ENCODE results near the gene KAT6B.
"Not testable (repeated sequence)": the region's sequence is repeated elsewhere in the genome, so short reads cannot be mapped to it uniquely, and the experiment has no call there.

Gene KAT6B

DNA sequence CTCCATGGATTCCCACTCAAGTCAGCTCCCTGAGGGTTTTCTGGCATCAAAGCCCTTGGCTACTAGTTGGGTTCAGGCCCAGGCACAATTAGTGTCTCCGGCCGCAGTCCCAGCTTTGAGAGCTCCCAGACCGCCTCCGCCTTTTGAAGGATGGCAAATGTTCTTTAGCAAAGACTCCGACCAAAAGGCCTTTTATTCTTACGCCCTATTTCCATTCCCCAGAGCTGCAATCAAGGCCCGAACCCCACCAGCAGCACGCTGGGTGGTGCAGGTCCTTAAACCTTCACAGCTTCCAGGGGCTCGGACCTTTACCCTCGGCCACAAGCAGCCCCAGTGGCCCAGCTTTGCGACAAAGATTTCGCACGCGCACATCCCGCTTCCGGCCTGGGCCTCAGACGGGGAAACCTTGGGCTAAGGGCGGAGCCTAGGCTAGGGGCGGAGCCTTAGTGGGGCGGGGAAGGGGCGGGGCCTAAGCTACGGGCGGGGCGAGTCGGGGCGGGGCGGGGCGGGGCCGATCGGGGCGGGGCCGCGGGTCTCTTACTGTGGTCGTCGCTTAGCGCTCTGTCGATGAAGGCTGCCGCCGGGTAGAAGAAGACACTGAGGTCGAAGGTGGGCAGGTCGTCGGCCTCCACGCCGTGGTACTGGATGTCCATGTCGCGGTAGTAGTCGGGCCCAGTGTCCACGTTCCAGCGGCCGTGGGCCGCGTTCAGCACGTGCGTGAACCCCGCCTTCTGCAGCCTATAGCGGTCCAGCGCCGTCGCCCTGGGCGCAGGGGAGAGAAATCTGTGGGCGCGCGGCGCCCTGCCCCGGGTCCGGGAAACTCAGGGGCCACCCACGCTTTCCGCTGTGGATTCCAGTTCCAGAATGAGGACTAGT is 217.1 kb downstream of the KAT6B start:
- peak in 4 of 5 experiments; percentile 24 to 39 (median 31) for DNase-seq

DNA sequence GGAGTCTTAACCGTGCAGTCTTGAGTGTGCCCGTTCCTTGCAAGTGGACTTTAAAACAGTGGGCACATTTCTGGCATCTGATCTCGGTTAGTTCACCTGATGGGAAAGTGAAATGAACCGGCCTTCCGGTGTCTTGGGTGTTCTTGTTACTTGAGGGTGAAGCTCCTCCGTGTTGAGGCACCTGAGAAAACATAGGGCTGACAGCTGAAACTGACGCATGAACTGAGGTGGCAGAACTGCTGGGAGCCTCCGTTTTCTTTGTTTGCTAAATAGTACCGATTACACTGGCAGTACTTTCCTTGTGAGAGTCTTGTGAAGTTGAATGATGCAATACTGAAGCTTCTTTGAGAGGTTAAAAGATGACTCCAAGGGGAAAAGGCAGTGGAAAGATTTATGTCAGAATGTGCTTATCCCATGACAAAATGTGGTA is 222.3 kb downstream of the KAT6B start:
- DNase-seq = no peak

DNA sequence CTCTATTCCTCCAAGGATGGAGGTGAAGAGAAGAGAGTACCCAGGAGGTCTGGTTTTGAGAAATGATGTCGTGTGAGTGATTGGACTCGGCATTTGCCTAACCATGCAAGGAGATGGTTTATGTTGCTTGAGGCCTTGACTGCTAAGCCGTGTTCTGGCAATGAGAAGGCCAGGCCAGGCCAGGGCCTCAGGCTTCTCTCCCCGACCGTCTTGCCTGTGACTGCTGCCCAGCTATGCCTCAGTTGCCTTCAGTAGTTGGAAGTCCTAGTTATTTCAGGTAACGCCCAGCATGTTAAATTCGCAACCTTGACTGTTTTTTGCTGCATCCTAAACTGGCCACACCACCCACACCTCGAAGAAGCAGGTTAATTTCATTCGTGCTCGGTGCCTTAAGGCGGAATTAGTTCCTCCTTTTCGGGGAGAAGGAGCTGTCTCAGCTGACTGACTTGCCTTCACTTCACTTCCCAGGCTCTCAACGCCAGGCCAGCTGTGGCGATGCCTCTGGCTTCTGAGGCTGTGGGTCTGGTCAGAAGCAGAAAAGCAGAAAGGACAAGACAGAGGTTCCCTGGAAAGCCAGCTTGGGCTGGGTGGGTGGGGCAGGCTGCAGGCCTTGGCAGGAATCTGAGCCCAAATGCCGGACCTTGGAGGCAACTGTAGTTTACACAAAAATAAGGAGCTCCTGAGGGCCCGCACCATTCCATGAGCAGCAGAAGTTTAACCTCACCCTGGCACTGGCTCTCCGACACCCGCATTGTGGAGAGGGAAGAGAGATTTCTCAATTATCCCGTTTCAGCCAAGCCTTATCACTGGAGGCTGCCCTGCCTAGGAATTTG is 223.1 kb downstream of the KAT6B start:
- no peak for DNase-seq

DNA sequence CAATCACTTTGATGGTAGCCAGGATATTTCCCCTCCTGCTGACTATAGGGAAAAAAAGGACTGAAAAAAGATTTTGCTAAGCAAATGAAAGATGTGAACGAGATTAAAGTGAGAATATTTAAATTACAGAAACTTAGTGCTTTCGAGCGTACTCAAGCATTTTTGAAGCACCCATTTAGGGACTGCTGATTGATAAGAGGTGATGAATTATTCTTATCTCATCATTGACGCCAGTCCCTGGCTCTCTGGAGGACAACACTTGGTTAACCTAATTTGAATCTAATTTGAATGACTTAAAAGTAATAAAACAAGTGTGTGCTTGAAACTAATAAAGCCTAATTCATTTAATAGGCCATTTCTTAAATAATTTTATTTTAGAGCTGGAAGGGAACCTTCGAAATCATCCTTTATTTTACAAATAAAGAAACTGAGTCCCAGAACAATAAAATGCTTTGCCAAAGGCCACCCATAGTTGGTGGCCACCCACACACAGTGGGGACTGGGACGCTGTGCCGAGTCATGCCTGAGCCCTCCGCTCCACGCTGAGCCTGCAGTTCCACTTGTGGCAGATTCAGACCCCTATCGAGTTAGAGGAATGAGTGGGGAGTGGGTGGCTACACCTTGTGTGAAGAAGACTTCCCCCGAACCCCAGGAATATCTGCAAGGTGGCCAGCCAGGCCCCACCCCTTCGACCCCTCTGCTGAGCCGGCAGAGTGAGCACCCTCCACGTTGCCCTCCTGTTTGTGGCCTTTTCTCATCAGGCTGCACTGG is 223.9 kb downstream of the KAT6B start:
- DNase-seq = no peak

DNA sequence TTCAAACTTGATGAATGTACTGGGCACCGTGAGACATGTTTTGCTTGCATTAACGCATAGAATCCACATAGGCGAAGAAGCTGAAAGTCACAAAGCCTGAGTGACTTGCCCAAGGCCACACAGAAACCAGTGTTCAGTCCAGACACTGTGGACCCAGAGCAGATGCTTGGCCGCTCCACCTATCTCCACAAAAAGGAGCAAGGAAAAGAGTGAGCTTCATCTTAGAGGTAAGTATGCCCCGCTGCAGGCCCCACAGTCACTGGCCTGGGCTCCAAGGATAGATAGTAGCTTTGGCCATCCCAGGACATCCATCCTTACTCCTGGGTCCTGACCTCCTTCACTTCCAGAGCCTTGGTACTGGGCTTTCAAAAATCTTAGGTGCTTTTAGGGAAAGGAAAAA is 224.9 kb downstream of the KAT6B start:
- DNase-seq = no peak

DNA sequence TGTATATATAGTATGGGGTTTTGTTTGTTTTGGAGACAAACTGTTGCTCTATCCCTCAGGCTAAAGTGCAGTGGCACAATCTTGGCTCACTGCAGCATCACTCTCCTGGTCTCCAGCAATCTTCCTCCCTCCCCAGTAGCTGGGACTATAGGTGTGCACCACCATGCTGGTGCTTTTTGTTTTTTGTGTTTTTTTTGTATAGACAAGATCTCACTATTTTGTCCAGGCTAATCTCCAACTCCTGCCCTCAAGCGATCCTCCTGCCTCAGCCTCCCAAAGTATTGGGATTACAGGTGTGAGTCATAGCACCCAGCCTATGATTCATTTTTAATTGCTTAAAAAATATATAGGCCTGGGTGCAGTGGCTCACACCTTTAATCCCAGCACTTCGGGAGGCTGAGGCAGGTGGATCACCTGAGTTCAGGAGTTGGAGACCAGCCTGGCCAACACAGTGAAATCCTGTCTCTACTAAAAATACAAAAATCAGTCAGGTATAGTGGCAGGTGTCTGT is 229.6 kb downstream of the KAT6B start:
- DNase-seq = not testable (repeated sequence)

DNA sequence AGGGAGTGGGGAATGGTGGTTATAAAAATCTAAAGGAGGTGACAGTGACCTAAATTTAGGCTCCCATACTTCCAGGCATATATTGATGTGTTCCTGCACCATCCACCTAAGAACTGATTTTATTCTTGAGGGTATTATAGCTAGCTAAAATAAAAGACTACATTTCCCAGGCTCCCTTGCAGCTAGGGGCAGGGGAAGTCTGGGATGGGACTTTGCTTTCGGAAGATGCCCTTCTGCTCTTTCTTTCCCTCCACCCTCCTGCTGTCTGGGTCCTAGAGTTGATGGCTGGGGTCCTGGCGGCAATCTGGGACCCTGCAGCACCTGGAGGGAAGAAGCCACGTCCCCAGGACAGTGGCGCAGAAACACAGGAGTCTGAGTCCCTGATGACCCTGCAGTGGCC is 231.3 kb downstream of the KAT6B start:
- DNase-seq = no peak

DNA sequence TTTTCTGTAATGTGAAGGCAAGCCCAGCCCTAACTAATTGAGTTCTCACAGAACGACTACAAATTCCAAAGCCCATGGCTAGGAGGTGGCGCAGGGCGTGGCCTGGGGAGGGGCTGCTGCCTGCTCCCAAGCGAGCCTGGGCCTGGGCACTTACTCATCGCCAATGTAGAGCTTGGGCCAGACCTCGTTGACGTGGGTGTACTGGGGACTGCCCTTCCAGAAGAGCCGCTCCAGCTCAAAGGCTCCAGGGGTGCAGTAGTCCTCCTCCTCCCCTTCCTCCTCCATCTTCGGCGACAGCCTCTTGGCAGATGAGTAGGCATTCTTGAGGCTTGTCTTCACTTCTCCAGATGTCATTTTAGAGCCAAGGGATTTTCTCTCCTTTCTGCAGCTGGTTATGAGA is 231.8 kb downstream of the KAT6B start:
- DNase-seq = no peak

DNA sequence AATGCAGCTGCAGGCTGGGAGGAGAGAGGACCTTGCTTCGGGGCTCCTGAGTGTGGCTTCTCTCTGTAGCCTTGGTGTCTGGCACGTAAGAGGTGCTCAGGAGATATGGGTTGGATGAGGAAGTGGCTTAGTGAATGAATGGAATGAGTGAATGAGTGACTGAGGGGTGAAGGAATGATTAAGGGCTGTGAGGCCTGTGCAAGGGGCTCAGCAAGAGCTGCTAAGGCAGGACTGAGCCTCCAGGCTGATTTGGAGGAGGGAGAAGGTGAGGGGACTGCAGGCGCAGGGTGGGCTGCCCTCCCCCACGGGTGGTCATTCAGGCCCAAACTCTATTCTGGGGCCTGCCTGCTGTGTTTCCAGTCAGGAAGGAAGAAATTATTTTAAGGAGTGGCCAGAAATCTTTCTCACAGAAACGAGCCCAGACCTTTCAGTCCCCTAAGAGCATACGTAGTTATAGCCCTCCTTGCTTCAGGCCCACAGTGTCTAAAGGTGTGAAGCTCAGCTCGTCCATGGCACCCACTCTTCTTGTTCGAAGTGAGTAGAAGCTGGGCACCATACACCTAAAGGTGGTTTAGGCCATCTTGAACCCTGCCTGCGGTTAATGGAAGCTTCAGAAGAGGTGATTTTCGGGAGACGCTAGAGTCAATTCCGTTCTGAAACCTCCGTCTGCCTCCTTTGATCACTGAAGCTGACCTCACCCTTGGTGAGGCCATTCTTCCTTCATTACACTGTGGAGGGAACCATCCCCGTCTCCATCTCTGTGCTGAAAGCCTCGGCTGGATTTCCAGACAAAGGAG is 235.5 kb downstream of the KAT6B start:
- no peak for DNase-seq

DNA sequence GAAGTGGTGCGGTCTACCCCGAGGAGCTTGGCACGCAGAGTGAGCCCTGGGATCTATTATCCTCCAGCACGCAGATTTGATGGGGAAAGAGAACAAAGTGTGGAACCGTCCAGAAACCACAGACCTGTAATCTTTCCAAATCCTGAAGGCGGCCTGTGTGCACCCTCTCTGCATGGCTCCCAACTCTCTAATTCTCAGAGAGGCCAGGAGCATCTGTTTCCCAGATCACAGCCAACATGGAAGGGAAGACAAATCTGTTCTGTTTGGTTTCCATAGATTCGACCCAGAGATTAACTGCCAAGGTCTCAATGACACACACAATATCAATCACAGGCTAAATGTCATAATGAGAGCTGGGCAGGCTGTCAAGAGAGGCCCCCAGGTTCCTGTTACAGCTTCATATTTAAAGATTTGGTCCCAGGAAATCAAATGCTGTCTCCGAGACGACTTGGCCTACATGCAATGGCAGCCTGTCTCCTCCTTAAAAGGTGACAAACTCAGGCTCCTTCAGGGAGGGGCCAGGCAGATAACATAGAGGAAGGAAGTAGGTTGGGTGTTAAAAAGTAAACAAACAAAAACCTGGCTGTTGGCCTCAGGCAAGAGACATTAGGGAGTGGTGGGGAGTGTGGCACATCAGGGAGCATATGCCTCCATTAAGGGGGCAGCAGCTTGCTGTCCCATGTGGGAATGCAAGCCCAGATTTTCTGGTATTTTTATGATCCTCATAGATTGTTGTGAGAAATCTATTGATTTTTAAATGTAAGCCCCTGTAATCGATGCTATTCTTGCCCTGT is 236.3 kb downstream of the KAT6B start:
- DNase-seq = peak in 1 of 5 experiments; percentile 12

DNA sequence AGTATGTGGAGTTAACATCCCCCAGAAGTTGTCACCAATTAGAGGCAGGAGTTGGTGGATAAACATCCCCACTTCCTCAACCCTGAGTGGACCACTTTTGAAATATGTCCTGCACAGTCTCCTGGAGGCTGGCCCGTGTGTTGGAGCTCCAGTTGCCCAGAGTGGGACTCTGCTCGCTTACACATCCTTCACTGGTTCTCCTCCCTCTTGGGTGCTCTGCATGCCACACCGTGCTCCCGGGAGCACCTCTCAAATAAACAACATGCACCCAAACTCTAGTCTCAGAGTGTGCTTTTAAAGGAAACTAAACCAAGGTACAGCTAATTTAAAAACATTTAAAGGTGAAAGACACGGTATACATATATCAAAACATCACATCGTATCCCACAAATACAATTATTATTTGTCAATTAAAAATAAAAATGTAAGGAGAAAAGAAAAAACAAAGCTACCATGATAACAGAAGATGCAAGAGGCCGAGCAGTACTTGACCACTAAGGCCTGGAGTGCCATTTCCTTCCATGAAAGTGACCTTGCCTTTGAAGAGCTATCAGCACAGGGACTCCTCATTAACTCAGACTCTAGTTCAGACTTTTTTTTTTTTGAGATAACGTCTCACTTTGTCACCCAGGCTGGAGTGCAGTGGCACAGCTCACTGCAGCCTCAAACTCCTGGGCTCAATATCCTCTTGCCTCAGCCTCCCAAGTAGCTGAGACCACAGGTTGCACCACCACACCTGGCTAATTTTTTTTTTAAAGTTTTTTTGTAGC is 237.2 kb downstream of the KAT6B start:
- no peak for DNase-seq

DNA sequence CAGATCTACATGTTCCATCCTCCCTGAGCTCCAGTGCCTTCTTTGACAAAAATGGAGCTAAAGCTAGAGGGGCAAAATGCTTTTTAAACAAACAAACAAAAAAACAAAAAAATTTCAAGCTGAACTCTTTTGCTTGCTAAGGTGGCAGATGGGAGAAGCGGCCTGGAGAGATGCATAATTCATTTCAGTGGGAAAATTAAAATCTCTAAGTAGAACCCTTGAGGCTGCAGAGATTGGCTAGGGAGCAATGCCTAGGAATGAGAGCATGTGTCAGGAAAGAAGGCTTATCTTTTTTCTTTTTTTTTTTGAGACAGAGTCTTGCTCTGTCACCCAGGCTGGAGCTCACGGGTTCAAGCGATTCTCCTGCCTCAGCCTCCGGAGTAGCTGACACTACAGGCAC is 238.7 kb downstream of the KAT6B start:
- DNase-seq = no peak

DNA sequence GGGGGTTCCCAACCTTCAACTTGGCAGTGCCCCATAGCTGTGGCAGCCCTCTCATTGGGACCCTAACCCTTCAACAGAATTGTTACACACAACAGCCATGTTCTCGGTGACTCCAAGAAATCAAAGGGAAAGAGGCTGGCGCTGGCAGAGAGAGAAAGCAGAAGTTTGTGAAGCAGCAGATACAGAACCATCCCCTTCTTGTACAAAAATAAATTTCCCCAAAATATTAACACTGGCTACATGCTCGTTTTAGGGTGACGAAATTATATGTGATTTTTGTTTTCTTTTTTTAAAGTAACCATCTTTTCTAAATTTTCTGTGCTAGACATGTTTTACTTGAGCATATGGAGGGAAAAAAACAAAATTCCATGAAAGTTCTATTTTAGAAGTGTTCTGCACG is 239.9 kb downstream of the KAT6B start:
- no peak for DNase-seq

DNA sequence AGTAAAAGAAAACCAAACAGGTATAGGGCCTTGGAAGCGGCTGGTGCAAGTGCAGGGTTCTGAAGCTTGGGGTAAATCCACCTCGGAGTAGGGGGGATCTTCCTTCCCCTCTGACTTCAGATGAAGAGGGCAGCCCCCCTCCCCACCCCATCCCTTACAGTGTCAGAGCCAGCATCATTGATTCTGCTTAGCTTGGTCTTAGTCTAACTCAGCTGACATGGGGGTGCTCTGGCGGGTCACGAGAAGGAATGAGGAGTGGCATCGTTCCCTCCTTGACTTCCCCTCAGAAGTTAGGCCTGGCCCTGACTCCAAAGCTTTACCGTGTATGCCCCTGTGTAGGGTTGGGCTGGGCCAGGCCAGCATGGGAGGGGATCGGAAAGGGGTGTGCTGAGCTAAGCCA is 240.9 kb downstream of the KAT6B start:
- no peak for DNase-seq

DNA sequence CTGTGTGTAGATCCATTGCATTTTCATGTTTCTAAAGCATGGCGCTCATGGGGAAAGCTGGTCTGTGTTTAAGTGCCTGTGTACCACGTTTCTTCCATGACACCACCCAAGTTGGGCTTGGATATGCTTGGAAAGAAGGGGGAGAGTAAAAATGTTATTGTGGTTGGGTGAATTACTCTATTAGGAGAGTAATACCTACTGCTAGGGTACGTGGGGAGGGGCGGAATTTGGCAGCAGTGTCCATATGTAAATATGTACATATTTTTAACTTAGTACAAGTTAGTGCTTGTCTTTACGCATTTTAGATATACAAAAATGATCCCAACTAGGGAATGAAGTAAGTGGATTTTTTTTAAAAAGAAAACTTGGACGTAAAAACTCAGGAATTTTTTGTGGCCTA is 242.1 kb downstream of the KAT6B start:
- no peak for DNase-seq

DNA sequence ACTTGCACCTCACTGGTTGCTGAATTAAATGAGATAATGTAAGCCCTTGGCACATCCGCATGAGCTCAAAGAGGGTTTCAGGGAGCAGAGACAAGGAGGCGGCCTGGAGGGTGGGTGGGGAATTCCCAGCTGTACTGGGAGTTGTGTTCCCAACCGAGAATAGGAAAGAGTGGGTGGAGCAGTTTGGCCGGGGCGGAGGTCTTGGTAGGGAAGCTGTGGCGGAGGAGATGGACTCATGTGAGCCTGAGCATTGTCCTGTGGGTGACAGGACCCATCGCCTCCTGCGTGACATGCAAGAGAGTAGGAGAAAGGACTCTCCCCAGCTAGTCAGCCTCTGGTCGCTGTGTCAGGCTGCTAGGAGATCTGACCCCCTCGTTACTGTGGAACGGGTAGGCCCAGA is 244.1 kb downstream of the KAT6B start:
- DNase-seq = no peak

DNA sequence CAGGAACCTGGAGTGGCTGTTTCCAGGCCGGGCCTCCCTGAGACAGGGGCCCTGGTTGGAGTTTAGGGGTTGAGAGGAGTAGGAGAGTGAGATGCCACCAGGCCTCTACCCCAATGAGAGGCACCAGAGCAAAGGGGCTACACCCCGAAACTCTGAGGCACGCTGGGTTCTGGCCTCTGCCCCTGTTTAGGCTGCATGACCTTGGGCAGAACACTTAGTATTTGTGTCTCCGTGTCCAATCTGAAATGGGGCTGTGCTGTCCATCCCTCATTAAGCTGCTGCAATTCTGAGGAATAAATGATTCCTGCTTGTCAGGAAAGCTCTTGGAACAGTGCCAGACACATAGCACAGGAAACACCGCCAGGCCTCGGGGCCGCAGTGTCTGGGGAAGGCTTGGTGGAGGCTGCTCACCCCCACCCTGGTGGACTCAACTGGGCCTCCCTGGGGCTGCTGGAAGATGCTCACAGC is 244.6 kb downstream of the KAT6B start:
- DNase-seq = no peak

DNA sequence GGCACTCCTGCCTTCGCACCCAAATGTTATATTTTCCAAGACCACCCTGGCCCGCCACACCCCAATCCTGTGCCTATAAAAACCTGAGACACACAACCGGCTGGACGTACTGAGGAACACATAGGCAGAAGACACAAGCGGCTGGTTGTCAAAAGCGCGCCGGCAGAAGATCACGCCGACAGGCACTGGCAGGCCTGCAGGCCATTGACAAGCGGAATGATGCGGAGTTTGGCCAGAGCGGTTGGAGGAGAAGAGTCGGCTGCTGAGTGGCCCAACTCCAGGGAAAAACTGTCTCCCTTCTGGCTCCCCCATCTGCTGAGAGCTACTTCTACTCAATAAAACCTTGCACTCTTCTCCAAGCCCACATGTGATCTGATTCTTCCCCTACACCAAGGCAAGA is 245.4 kb downstream of the KAT6B start:
- no peak for DNase-seq

DNA sequence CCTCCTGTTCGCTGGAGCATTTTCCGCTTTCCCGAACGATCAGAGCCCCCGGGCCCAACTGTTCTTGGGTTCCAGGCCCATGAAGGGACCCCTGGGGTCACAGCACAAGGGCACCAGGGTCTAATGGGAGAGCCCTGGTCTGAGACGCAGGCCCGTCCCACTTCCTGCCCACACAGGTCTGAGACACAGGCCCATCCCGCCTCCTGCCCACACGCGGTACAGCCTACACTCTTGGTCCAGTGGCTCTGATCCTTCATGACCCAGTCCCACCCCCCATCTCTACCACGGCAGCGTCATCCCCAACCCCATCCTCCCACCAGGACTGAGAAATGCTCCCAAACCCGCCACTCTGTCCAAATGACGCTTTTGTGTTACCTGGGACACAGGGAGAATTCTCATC is 246.3 kb downstream of the KAT6B start:
- no peak for DNase-seq

DNA sequence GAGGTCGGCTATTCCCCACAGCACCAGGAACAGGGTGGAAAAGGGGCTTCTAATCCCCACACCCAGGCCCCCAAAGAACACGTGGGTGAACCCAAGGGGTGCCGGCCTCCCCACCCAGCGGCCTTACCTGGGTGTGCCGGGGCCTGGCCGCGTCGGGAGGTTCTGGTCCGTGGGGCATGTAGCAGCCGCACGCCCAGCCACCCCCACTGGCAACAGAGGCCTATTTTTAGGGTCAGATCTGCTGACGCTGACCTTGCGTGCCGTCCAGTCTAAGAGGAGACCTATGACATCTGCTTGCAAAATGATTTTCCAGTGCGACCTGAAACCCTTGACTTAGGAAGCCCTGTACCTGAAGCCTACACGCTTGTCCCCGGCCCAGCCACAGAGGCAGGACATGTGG is 247.0 kb downstream of the KAT6B start:
- DNase-seq = no peak
